PC-9 (cell line): Measurements from ENCODE around the gene IL11. TPM values are rescaled to one million over a fixed set of nuclear protein-coding genes. Genes with fewer than 3 reads are reported as not detected.

Source experiments
- BruUV-seq: library from RNA; stranded (reverse); fragments of 400-500 nt; replicated peaks from 2 replicates; lab custom pipeline; 2021; lab: Mats Ljungman, UMichigan
- CTCF ChIA-PET: fragments of 300-600 bp; sonication (Branson Sonifier 250); formaldehyde crosslinking; loops from one replicate; lab custom pipeline; 2022; ENCODE audit warnings: antibody characterized with exemption; lab: Charles Lee
- POLR2A ChIA-PET: fragments of 300-600 bp; sonication (Branson Sonifier 250); formaldehyde crosslinking; loops from one replicate; lab custom pipeline; 2022; ENCODE audit warnings: antibody characterized with exemption; ENCODE audit not compliant: unreplicated experiment; lab: Charles Lee
- DNase-seq, 2 experiments: peaks; one replicate each; pipeline versions ENCODE4 v3.0.0 to v3.0.0-alpha.2; 2015 to 2022; ENCODE audit warnings: mixed read lengths in 1 of 2
- H2AFZ ChIP-seq: fragments of 200-600 bp; sonication (generic); 2 replicates; pipeline ENCODE4 v1.8.1; 2017; ENCODE audit warnings: antibody characterized with exemption
- H3F3A ChIP-seq: fragments of 200-600 bp; sonication (generic); 2 replicates; pipeline ENCODE4 v1.8.1; 2017; ENCODE audit warnings: antibody characterized with exemption, mild to moderate bottlenecking, low read depth; ENCODE audit not compliant: insufficient read depth
- H3K27ac ChIP-seq: fragments of 200-600 bp; sonication (generic); 2 replicates; pipeline ENCODE4 v1.6.1; 2016; ENCODE audit warnings: mixed run types
- H3K27me3 ChIP-seq: fragments of 200-600 bp; sonication (generic); 2 replicates; pipeline ENCODE4 v1.6.1; 2016; ENCODE audit warnings: low read depth, mixed run types; ENCODE audit not compliant: insufficient read depth
- H3K36me3 ChIP-seq: fragments of 200-600 bp; sonication (generic); 2 replicates; pipeline ENCODE4 v1.6.1; 2016; ENCODE audit warnings: low read depth, mixed run types
- H3K4me1 ChIP-seq: fragments of 200-600 bp; sonication (generic); replicated peaks from 2 replicates; pipeline ENCODE4 v1.6.1; 2016; ENCODE audit warnings: mixed run types; ENCODE audit not compliant: insufficient read depth
- H3K4me2 ChIP-seq: fragments of 200-600 bp; sonication (generic); 2 replicates; pipeline ENCODE4 v1.6.1; 2017; ENCODE audit warnings: mixed run types
- H3K4me3 ChIP-seq: fragments of 200-600 bp; sonication (generic); 2 replicates; pipeline ENCODE4 v1.6.1; 2016; ENCODE audit warnings: mixed run types
- H3K79me2 ChIP-seq: fragments of 200-600 bp; sonication (generic); 2 replicates; pipeline ENCODE4 v1.6.1; 2017; ENCODE audit warnings: low read depth, mixed run types
- H3K9me2 ChIP-seq: fragments of 200-600 bp; sonication (generic); 2 replicates; pipeline ENCODE4 v1.8.1; 2017; ENCODE audit warnings: mild to moderate bottlenecking; ENCODE audit not compliant: insufficient read depth
- H3K9me3 ChIP-seq: fragments of 200-600 bp; sonication (generic); 2 replicates; pipeline ENCODE4 v1.8.1; 2016; ENCODE audit warnings: low read depth; ENCODE audit not compliant: insufficient read depth
- H4K20me1 ChIP-seq: fragments of 200-600 bp; sonication (generic); 2 replicates; pipeline ENCODE4 v1.8.1; 2017; ENCODE audit not compliant: insufficient read depth
- EZH2 ChIP-seq: fragments of 200-600 bp; sonication (generic); IDR thresholded peaks from 2 replicates; pipeline ENCODE4 v1.8.0; 2017; ENCODE audit warnings: antibody characterized with exemption, low read depth
- intact Hi-C: fragments of 100-400 bp; cut with micrococcal nuclease; formaldehyde crosslinking; loops from one replicate; pipeline ENCODE4 v1.10.0; 2022; ENCODE audit not compliant: unreplicated experiment
- total RNA-seq: library from RNA; stranded (reverse); gene quantifications from 2 replicates; pipeline ENCODE4 v1.2.3, GENCODE V29; 2021
- TF ChIP-seq, protein P1 (sequence below): fragments of 200-600 bp; sonication (generic); conservative IDR thresholded peaks from 2 replicates; pipeline ENCODE4 v1.6.1; 2017; ENCODE audit warnings: mixed run types, antibody characterized with exemption, mild to moderate bottlenecking, moderate library complexity

IL11 gene
- total RNA-seq, 1 experiment from 2014 or later = 4.1 TPM

DNA sequence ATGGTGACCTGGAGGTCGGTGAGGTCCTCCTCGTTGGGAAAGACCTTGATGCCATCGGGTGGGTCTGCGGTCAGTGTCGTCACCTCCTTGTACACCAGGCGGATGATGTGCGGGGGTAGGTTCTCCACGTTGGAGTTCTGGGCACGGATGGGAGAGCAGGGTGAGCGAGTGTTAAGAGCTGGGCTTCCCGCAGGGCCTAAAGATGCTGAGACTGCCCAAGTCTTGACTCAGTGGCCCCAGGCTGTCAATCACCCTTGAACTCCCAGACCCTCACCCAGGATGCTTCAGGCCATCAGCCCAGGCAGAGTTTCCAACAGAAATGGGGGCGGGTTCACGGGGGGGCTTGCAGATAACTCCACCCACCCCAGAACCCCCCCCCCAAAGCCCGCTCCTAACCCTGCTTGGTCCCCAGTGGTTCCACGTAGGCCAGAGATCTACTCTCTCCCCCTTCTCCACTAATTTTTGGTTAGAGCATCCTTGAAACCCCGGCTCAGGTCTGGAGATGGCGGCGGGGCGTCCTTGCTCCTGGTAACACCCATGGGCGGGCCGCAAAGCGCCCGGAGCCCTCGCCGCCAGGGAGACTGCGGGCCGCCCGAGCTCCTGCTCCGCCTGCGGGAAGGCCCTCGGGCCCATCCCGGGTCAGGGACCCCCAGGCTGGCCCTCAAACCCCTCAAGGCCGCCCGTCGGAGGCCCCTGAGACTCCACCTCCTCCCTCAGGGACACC lies 36.7 kb upstream of the IL11 start:
- intact Hi-C loops = loop anchor here (2.0 to 5.0 kb wide), 3 partner anchors 22 to 240 kb away; partner anchors contain the start of genes DNAAF3, KMT5C, RPL28 and TMEM238
- H4K20me1 ChIP-seq = peaks cover 49% of the 10 kb centered on the region
- BruUV-seq = no TSS peak
- no peaks in the 10 kb centered on the region for H3K9me3 ChIP-seq
- peak overlapping the region; percentile 63 for H3K4me3 ChIP-seq
- DNase-seq = peak in 1 of 2 experiments; percentile 42
- no peaks in the 10 kb centered on the region for H3K9me2 ChIP-seq
- peaks cover 51% of the 10 kb centered on the region for H3F3A ChIP-seq
- ChIA-PET POLR2A (interaction anchor here (0.6 to 1.2 kb wide), 11 partner anchors 22 to 338 kb away, joined by 3 to 42 read pairs (median 7); partner anchors contain the start of genes FIZ1, ISOC2 and PPP6R1), CTCF (no interaction called here)
- TF ChIP-seq EZH2 = no peak
- TF ChIP-seq, protein P1, sequence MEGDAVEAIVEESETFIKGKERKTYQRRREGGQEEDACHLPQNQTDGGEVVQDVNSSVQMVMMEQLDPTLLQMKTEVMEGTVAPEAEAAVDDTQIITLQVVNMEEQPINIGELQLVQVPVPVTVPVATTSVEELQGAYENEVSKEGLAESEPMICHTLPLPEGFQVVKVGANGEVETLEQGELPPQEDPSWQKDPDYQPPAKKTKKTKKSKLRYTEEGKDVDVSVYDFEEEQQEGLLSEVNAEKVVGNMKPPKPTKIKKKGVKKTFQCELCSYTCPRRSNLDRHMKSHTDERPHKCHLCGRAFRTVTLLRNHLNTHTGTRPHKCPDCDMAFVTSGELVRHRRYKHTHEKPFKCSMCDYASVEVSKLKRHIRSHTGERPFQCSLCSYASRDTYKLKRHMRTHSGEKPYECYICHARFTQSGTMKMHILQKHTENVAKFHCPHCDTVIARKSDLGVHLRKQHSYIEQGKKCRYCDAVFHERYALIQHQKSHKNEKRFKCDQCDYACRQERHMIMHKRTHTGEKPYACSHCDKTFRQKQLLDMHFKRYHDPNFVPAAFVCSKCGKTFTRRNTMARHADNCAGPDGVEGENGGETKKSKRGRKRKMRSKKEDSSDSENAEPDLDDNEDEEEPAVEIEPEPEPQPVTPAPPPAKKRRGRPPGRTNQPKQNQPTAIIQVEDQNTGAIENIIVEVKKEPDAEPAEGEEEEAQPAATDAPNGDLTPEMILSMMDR = no peak
- H3K36me3 ChIP-seq = peaks cover 34% of the 10 kb centered on the region
- H3K27ac ChIP-seq = peak overlapping the region; percentile 86
- peaks cover 51% of the 10 kb centered on the region for H3K79me2 ChIP-seq
- H2AFZ ChIP-seq = peak overlapping the region; percentile 76; the same call in 1 of the 2 replicates
- H3K4me2 ChIP-seq = peak overlapping the region; percentile 84
- H3K4me1 ChIP-seq = peaks cover 21% of the 10 kb centered on the region
- H3K27me3 ChIP-seq = no peaks in the 10 kb centered on the region

DNA sequence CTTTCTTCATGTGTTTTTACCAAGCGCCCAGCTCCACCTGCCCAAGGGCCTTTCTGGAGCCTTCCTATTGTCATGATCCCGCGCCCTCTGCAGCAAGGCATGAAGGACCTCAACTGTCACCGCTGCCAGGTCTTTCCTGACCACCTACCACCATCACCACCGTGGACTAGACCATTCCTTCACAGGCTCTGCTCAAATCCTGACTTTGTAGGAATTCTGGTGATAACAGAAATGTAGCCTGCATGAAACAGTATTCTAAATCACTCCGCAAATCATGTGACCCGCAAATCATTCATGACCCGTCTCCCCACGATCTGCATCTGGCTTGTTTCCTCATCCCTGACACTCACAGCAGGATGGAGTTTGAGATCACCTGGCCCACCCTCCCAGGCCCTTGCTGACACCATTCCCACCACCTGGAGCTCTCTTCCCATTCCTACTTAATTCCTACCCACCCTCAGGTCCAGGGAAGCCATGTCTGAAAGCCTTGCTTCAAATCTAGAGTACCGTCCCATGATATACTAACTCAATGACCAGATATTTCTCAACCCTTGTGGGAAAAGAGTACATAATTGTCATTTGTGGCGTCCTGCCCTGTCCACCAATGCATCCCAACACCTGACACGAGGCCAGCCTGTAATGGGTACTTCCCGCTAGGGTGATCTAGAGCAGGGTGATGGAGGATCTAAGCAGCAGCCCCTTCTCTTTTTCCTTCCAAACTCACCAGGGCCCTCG lies 36.0 kb upstream of the IL11 start:
- intact Hi-C loops = loop anchor here (2.0 to 5.0 kb wide), 3 partner anchors 21 to 239 kb away; partner anchors contain the start of genes DNAAF3, KMT5C, RPL28 and TMEM238
- H3K4me2 ChIP-seq = peak overlapping the region; percentile 84
- CTCF ChIA-PET = interaction anchor here (0.7 kb wide), 1 partner anchor 105 kb away, joined by 4 read pairs; no protein-coding TSS in a partner anchor
- H3K27me3 ChIP-seq = no peaks in the 10 kb centered on the region
- H3K36me3 ChIP-seq = peaks cover 36% of the 10 kb centered on the region
- no peak overlapping the region for H2AFZ ChIP-seq
- peak in 1 of 2 experiments; percentile 34 for DNase-seq
- no peak overlapping the region for H3K27ac ChIP-seq
- no peaks in the 10 kb centered on the region for H3K9me3 ChIP-seq
- peaks cover 55% of the 10 kb centered on the region for H4K20me1 ChIP-seq
- H3K9me2 ChIP-seq = no peaks in the 10 kb centered on the region
- peaks cover 21% of the 10 kb centered on the region for H3K4me1 ChIP-seq
- POLR2A ChIA-PET = interaction anchor here (0.6 kb wide), 2 partner anchors 8 to 67 kb away, joined by 4 read pairs; partner anchors contain the start of gene KMT5C
- TSS peak; percentile 52 for BruUV-seq
- no peak for TF ChIP-seq EZH2
- TF ChIP-seq, protein P1 = no peak
- H3K4me3 ChIP-seq = peak overlapping the region; percentile 63
- peaks cover 57% of the 10 kb centered on the region for H3F3A ChIP-seq
- H3K79me2 ChIP-seq = peaks cover 51% of the 10 kb centered on the region

DNA sequence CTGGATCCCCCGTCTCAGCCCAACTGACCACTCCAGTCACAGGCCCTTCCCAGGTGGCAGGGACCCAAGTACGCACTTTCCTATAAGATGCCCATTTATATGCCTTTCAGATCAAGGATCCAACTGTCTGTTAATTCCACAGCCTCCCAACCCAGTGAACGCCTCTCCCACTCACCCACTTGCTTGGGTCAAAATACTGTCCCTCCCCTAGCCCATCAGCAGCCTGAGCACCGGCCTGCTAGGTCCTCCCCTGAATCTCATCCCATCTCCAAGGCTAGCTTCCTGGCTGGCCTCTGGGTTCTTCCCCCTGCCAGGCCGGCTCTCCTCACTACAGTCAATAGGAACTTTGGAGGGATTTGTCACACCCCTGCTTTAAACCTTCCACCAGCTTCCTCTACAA lies 35.4 kb upstream of the IL11 start:
- Histone ChIP-seq H3K4me3 (peak overlapping the region; percentile 63; the same call in 1 of the 2 replicates), H3F3A (peaks cover 63% of the 10 kb centered on the region), H3K9me2 (no peaks in the 10 kb centered on the region), H3K79me2 (peaks cover 51% of the 10 kb centered on the region), H2AFZ (no peak overlapping the region), H3K4me2 (peak overlapping the region; percentile 84), H3K4me1 (peaks cover 21% of the 10 kb centered on the region), H3K27ac (no peak overlapping the region), H3K36me3 (peaks cover 36% of the 10 kb centered on the region), H3K9me3 (no peaks in the 10 kb centered on the region), H4K20me1 (peaks cover 57% of the 10 kb centered on the region), H3K27me3 (no peaks in the 10 kb centered on the region)
- no peak for TF ChIP-seq EZH2
- TF ChIP-seq, protein P1 = no peak
- intact Hi-C loops = loop anchor here (2.0 to 5.0 kb wide), 3 partner anchors 21 to 238 kb away; partner anchors contain the start of genes DNAAF3, KMT5C, RPL28 and TMEM238
- POLR2A ChIA-PET = interaction anchor here (0.6 to 0.7 kb wide), 3 partner anchors 8 to 258 kb away, joined by 4 to 5 read pairs (median 4); partner anchors contain the start of gene KMT5C
- no peak for DNase-seq
- CTCF ChIA-PET = interaction anchor here (0.7 kb wide), 2 partner anchors 18 to 104 kb away, joined by 4 read pairs; no protein-coding TSS in a partner anchor
- no TSS peak for BruUV-seq
